ENCODE data around the gene FAF1.

DNA sequence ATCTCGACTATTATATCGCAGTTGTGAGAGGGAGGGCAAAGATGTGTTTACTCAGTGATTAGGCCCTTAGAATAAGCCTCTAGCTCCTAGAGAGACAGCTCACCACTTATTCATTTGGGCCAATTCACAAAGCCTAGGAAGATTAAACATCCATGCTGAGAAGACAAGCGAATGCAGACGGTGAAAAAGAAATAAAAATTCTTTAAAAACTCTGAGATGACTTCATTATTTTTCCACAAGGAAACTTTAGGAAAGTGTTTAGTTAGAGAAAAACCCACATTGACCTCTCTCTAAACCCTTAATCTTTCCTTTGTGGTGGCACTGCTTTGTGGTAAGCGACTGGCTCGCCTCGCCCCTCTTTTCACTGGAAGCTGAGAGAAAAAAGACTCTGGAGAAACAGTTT, 390.0 kb downstream of the FAF1 start:
- TF ChIP-seq, protein P1, sequence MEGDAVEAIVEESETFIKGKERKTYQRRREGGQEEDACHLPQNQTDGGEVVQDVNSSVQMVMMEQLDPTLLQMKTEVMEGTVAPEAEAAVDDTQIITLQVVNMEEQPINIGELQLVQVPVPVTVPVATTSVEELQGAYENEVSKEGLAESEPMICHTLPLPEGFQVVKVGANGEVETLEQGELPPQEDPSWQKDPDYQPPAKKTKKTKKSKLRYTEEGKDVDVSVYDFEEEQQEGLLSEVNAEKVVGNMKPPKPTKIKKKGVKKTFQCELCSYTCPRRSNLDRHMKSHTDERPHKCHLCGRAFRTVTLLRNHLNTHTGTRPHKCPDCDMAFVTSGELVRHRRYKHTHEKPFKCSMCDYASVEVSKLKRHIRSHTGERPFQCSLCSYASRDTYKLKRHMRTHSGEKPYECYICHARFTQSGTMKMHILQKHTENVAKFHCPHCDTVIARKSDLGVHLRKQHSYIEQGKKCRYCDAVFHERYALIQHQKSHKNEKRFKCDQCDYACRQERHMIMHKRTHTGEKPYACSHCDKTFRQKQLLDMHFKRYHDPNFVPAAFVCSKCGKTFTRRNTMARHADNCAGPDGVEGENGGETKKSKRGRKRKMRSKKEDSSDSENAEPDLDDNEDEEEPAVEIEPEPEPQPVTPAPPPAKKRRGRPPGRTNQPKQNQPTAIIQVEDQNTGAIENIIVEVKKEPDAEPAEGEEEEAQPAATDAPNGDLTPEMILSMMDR (IDR thresholded peaks at IDR 0.05), result no peak
- no peak for TF ChIP-seq POLR2A (IDR thresholded peaks at IDR 0.05)

Data from ovary (tissue), 3 donors.